Activated B cell treated with CpG ODN at 0.5 μM for 24 hours (primary cell): ENCODE measurements around the gene MYO5C. TPM values are rescaled to one million over a fixed set of nuclear protein-coding genes. Genes with fewer than 3 reads are reported as not detected.

Source experiments
- ATAC-seq: fragments of 200-7000 bp; cut with Tn5 transposase; one replicate; pipeline ENCODE4 v1.10.0; 2021; ENCODE audit warnings: low read depth, mild to moderate bottlenecking, moderate library complexity
- CTCF ChIA-PET: fragments of 350-600 bp; sonication (Branson Sonifier 250); formaldehyde crosslinking; loops from one replicate; lab custom pipeline; 2021; ENCODE audit warnings: antibody characterized with exemption; lab: Charles Lee
- POLR2A ChIA-PET: fragments of 350-600 bp; sonication (Branson Sonifier 250); formaldehyde crosslinking; loops from one replicate; lab custom pipeline; 2021; ENCODE audit warnings: antibody characterized with exemption; lab: Charles Lee
- DNase-seq: peaks from one replicate; pipeline ENCODE4 v3.0.0; 2022
- H3K27ac Mint-ChIP-seq: one replicate; pipeline ENCODE4 v1.8.0; 2020; ENCODE audit warnings: mixed read lengths
- H3K27me3 Mint-ChIP-seq: one replicate; pipeline ENCODE4 v1.8.0; 2021; ENCODE audit warnings: mixed read lengths
- H3K36me3 Mint-ChIP-seq: one replicate; pipeline ENCODE4 v1.8.0; 2021; ENCODE audit warnings: low read depth, mixed read lengths
- H3K4me1 Mint-ChIP-seq: one replicate; pipeline ENCODE4 v1.8.0; 2021; ENCODE audit warnings: mixed read lengths
- H3K4me3 Mint-ChIP-seq: one replicate; pipeline ENCODE4 v1.8.0; 2020; ENCODE audit warnings: mild to moderate bottlenecking, mixed read lengths
- H3K9me3 Mint-ChIP-seq: one replicate; pipeline ENCODE4 v1.8.0; 2020; ENCODE audit warnings: mixed read lengths
- intact Hi-C: fragments of 100-400 bp; cut with micrococcal nuclease; formaldehyde crosslinking; loops from one replicate; pipeline ENCODE4 v1.15.1; 2024
- total RNA-seq: library from RNA; stranded (reverse); gene quantifications from 2 replicates; pipeline ENCODE4 v1.2.3, GENCODE V29; 2022
- TF ChIP-seq, protein P1 (sequence below): fragments of 200-600 bp; IDR thresholded peaks from one replicate; pipeline ENCODE4 v1.8.0; 2022; ENCODE audit warnings: antibody characterized with exemption, mild to moderate bottlenecking

The MYO5C gene
- total RNA-seq, 1 donor from 2014 or later, result 3.3 TPM

DNA sequence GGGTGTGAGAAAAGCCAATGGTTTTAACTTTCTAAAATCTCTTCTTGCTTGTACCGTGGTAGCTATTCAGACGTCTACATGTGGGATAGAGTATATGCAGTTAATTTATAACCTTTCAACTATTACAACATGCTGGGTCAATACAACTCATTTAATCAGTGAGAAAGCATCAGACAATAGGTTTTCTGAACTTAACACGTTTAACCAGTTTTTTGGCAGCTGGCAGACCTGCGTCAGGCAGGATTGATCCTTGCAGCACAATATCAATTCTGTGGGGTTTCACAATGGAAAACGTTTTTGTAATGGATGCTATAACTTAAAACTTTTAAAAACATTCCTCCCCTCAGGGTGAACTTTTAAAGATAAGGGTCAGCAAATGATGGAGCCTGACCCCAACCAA is 110.9 kb downstream of the MYO5C start:
- intact Hi-C loops, result loop anchor here (5.0 kb wide), 1 partner anchor 447 kb away; the partner anchor contains the start of gene LYSMD2
- CTCF ChIA-PET, result interaction anchor here (1.0 to 2.1 kb wide), 8 partner anchors 10 to 70 kb away, joined by 3 to 16 read pairs (median 6); no protein-coding TSS in a partner anchor
- Mint-ChIP-seq H3K27me3 (no peaks in the 10 kb centered on the region), H3K27ac (no peak overlapping the region), H3K9me3 (no peaks in the 10 kb centered on the region), H3K4me3 (no peak overlapping the region), H3K4me1 (peaks cover 30% of the 10 kb centered on the region), H3K36me3 (peaks cover 2% of the 10 kb centered on the region)
- POLR2A ChIA-PET, result interaction anchor here (1.1 kb wide), 1 partner anchor 77 kb away, joined by 3 read pairs; no protein-coding TSS in a partner anchor
- DNase-seq (no peak), ATAC-seq (no peak)
- TF ChIP-seq, protein P1, sequence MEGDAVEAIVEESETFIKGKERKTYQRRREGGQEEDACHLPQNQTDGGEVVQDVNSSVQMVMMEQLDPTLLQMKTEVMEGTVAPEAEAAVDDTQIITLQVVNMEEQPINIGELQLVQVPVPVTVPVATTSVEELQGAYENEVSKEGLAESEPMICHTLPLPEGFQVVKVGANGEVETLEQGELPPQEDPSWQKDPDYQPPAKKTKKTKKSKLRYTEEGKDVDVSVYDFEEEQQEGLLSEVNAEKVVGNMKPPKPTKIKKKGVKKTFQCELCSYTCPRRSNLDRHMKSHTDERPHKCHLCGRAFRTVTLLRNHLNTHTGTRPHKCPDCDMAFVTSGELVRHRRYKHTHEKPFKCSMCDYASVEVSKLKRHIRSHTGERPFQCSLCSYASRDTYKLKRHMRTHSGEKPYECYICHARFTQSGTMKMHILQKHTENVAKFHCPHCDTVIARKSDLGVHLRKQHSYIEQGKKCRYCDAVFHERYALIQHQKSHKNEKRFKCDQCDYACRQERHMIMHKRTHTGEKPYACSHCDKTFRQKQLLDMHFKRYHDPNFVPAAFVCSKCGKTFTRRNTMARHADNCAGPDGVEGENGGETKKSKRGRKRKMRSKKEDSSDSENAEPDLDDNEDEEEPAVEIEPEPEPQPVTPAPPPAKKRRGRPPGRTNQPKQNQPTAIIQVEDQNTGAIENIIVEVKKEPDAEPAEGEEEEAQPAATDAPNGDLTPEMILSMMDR, result no peak

DNA sequence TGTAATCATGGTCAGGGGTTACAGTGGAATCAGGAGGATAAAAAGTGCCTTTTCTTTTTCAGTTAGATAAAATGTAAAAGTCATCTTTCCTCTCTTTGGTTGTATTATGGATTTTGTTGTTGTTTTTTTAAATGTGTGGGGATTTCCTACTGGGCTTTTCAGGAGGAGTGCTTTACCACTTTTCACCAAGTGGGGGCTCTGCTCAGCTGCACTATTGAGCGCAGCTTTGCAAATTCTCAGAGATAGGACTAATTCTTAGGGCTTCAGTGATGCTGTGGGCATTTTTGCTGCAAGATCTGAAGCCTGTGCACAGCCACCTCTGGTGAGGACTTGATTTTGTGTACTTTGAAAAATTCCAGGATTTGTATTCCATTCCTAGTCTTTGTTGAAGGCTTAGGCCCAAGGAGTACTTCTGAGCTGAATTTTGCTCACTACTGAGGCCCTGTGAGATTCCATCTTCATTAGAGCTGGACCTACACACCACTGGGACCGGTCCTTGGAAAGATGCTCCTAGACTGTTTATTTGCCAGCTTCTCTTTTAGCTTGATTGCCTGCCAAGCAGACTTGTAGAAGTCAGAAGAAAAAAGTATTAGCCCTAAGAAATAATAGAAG is 111.9 kb downstream of the MYO5C start:
- peak overlapping the region; percentile 5 for H3K4me3 Mint-ChIP-seq

DNA sequence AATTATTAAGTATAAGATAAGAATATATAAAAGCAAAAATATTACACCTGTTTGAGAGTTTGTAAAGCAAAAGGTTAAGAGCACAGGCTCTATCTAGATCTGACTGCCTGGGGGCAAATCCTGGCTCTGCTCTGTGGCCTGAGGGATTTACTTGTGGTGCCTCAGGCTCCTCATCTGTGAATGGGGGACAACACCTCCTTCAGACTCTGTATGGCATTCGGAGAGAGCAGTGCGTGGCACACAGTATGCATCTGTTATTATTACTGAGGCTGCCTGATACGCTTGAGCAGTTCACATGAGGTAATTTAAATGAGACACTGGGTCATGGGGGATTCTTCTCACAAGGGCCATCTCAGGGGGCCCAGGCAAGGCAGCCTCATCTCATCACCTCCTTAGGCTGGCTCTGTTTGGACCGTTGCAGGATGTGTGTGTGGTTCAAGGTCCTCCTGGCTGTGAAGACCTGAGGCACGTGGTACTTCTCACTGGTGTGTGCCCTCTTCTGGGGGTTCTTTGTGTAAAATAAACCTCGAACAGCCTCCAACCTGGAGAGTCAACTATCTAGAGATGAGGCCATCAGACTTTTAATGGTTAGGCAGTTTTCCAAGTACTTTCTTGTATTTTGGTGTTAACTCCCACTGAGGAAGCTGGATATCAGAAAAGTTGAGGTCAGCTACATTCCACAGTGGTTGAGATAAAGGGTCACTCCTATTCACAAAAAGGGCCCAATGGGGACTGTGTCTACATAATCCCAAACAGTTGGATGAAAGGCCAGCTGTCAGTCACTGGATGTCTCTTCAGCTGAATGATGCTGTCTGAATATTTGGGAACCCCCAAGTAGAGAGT is 113.4 kb downstream of the MYO5C start:
- POLR2A ChIA-PET, result interaction anchor here (0.6 to 6.1 kb wide), 4 partner anchors 11 to 51 kb away, joined by 3 to 198 read pairs (median 4); no protein-coding TSS in a partner anchor
- H3K4me3 Mint-ChIP-seq, result no peak overlapping the region
- H3K27me3 Mint-ChIP-seq, result no peaks in the 10 kb centered on the region
- CTCF ChIA-PET, result interaction anchor here (0.8 to 1.3 kb wide), 2 partner anchors 26 to 72 kb away, joined by 4 to 5 read pairs; no protein-coding TSS in a partner anchor
- no peaks in the 10 kb centered on the region for H3K9me3 Mint-ChIP-seq
- H3K27ac Mint-ChIP-seq, result peak overlapping the region; percentile 71
- DNase-seq (no peak), ATAC-seq (no peak)
- intact Hi-C loops, result loop anchor here (2.0 to 5.0 kb wide), 4 partner anchors 75 to 497 kb away; partner anchors contain the start of genes ATOSA, LYSMD2 and MAPK6
- TF ChIP-seq, protein P1, result no peak
- H3K4me1 Mint-ChIP-seq, result peaks cover 48% of the 10 kb centered on the region
- H3K36me3 Mint-ChIP-seq, result peaks cover 5% of the 10 kb centered on the region

More for the DNA sequence above, 111.9 kb downstream of the MYO5C start:
- peaks cover 5% of the 10 kb centered on the region for H3K36me3 Mint-ChIP-seq
- ATAC-seq (no peak), DNase-seq (no peak)
- CTCF ChIA-PET, result interaction anchor here (0.5 to 2.1 kb wide), 15 partner anchors 11 to 73 kb away, joined by 3 to 16 read pairs (median 4); no protein-coding TSS in a partner anchor
- POLR2A ChIA-PET, result interaction anchor here (0.6 to 1.2 kb wide), 3 partner anchors 43 to 195 kb away, joined by 3 to 4 read pairs (median 3); no protein-coding TSS in a partner anchor
- H3K4me1 Mint-ChIP-seq, result peaks cover 35% of the 10 kb centered on the region
- H3K27ac Mint-ChIP-seq, result no peak overlapping the region
- H3K9me3 Mint-ChIP-seq, result no peaks in the 10 kb centered on the region
- no peaks in the 10 kb centered on the region for H3K27me3 Mint-ChIP-seq
- TF ChIP-seq, protein P1, result no peak
- intact Hi-C loops, result loop anchor here (1.0 to 5.0 kb wide), 3 partner anchors 44 to 446 kb away; partner anchors contain the start of gene LYSMD2

DNA sequence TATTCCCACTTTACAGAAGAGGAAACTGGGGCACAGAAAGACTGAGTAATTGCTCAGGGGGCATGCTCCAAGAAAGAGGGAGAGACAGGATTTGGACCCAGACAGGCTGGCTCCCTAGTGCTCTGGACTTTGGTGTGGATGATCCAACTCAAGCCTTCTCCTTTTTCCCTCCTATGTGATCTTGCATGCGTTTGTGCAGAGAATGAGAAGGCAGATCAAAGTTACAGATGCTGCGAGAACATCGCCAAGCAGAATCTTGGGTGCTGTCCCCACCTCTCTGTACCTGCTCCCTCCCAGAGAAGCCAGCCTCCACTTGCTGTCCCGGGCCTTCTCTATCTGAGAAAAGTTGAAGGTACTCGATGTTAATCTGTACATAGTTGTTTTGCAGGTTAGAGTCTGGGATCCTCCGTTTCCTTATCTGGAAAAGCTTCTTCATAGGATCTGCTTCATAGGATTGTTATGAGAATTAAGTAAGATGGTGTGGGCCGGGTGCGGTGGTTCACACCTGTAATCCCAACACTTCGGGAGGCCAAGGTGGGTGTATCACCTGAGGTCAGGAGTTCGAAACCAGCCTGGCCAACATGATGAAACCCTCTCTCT is 114.7 kb downstream of the MYO5C start:
- Mint-ChIP-seq H3K27me3 (no peaks in the 10 kb centered on the region), H3K27ac (peak overlapping the region; percentile 98), H3K9me3 (no peaks in the 10 kb centered on the region), H3K36me3 (peaks cover 12% of the 10 kb centered on the region), H3K4me3 (peak overlapping the region; percentile 95), H3K4me1 (peaks cover 57% of the 10 kb centered on the region)
- ATAC-seq, result no peak
- ChIA-PET POLR2A (interaction anchor here (1.0 to 6.1 kb wide), 14 partner anchors 10 to 210 kb away, joined by 3 to 198 read pairs (median 5); partner anchors contain the start of gene LEO1), CTCF (interaction anchor here (1.9 kb wide), 1 partner anchor 52 kb away, joined by 4 read pairs; no protein-coding TSS in a partner anchor)
- TF ChIP-seq, protein P1, result no peak
- intact Hi-C loops, result loop anchor here (2.0 to 5.0 kb wide), 3 partner anchors 162 to 498 kb away; partner anchors contain the start of genes ATOSA, LYSMD2 and MAPK6
- DNase-seq, result no peak
